HCT116 (cell line): Measurements from ENCODE around the gene LEPR. TPM values are rescaled to one million over a fixed set of nuclear protein-coding genes. Genes with fewer than 3 reads are reported as not detected.

Source experiments
- ATAC-seq: fragments of 200-7000 bp; cut with Tn5 transposase; 2 replicates; pipeline ENCODE4 v1.9.1; 2020; ENCODE audit warnings: mild to moderate bottlenecking, moderate library complexity
- BruUV-seq: library from RNA; stranded (reverse); fragments of 400-500 nt; replicated peaks from 2 replicates; lab custom pipeline; 2021; lab: Mats Ljungman, UMichigan
- CTCF ChIA-PET: fragments of 300-600 bp; sonication (Branson Sonifier 250); formaldehyde crosslinking; loops from one replicate; lab custom pipeline; 2021; ENCODE audit warnings: antibody characterized with exemption; lab: Charles Lee
- POLR2A ChIA-PET: fragments of 300-600, 350-600 bp; sonication (Branson Sonifier 250); formaldehyde crosslinking; loops from one replicate; lab custom pipeline; 2021; ENCODE audit warnings: antibody characterized with exemption; lab: Charles Lee
- RAD21 ChIA-PET, 2 experiments: fragments of 300-600 bp; sonication (Branson Sonifier 250); formaldehyde crosslinking; loops; one replicate each; lab custom pipeline; 2023; ENCODE audit warnings: low total read pairs in 2 of 2; ENCODE audit not compliant: uncharacterized antibody in 2 of 2, unreplicated experiment in 2 of 2, low non-redundant PET in 1 of 2; lab: Charles Lee
- DNase-seq: peaks from one replicate; pipeline ENCODE4 v3.0.0-alpha.2; 2010; ENCODE audit warnings: low read depth, low spot score
- H2AFZ ChIP-seq: fragments of 200-600 bp; shearing (Covaris generic), sonication (generic); 2 replicates; pipeline ENCODE4 v1.6.1; 2017; ENCODE audit warnings: low read depth, mixed run types, mixed read lengths, antibody characterized with exemption, low read length; ENCODE audit not compliant: poor library complexity, severe bottlenecking
- H3K27ac ChIP-seq: 2 replicates; pipeline ENCODE4 v1.5.1; 2012; ENCODE audit warnings: low read depth, low read length
- H3K27me3 ChIP-seq: fragments of 200-600 bp; sonication (generic); 2 replicates; pipeline ENCODE4 v1.6.1; 2016; ENCODE audit warnings: mixed run types, low read length, mixed read lengths; ENCODE audit not compliant: insufficient read depth
- H3K36me3 ChIP-seq, 2 experiments: fragments of 200-500 bp in 1 of 2; fragments of 200-600 bp in 1 of 2; sonication (Bioruptor generic) in 1 of 2; sonication (generic) in 1 of 2; 2 replicates each; pipeline versions ENCODE4 v1.5.1 to v1.6.1; 2014 to 2016; ENCODE audit warnings: low read length in 2 of 2, inconsistent platforms in 1 of 2, mixed read lengths in 1 of 2, mixed run types in 1 of 2; ENCODE audit not compliant: insufficient read depth in 2 of 2, control insufficient read depth in 1 of 2
- H3K4me1 ChIP-seq, 2 experiments: fragments of 200-600 bp in 1 of 2; sonication (generic) in 1 of 2; 2 replicates each; pipeline versions ENCODE4 v1.5.1 to v1.6.1; 2012 to 2017; ENCODE audit warnings: low read length in 2 of 2, inconsistent platforms in 1 of 2, mild to moderate bottlenecking in 1 of 2, mixed read lengths in 1 of 2, mixed run types in 1 of 2, moderate library complexity in 1 of 2; ENCODE audit not compliant: insufficient read depth in 2 of 2, control insufficient read depth in 1 of 2
- H3K4me2 ChIP-seq: fragments of 200-600 bp; sonication (generic); 2 replicates; pipeline ENCODE4 v1.6.1; 2017; ENCODE audit warnings: mixed run types, low read length, mixed read lengths
- H3K4me3 ChIP-seq, 2 experiments: fragments of 200-600 bp in 1 of 2; sonication (generic) in 1 of 2; replicated peaks in 1 of 2; 2 replicates each; pipeline ENCODE4 v1.5.1; 2011 to 2016; ENCODE audit warnings: low read length in 2 of 2, control low read depth in 1 of 2, low read depth in 1 of 2, mild to moderate bottlenecking in 1 of 2, mixed read lengths in 1 of 2, mixed run types in 1 of 2
- H3K79me2 ChIP-seq: fragments of 200-600 bp; sonication (generic); 2 replicates; pipeline ENCODE4 v1.6.1; 2017; ENCODE audit warnings: mild to moderate bottlenecking, mixed run types, low read length, moderate library complexity, mixed read lengths; ENCODE audit not compliant: insufficient read depth
- H3K9ac ChIP-seq: fragments of 200-600 bp; sonication (generic); 2 replicates; pipeline ENCODE4 v1.6.1; 2016; ENCODE audit warnings: low read length, mixed read lengths
- H3K9me2 ChIP-seq: fragments of 200-600 bp; sonication (generic), shearing (Covaris generic); 2 replicates; pipeline ENCODE4 v1.6.1; 2017; ENCODE audit warnings: mixed run types, mild to moderate bottlenecking, moderate library complexity; ENCODE audit not compliant: insufficient read depth
- H3K9me3 ChIP-seq, 2 experiments: fragments of 200-500 bp in 1 of 2; fragments of 200-600 bp in 1 of 2; sonication (Bioruptor generic) in 1 of 2; sonication (generic) in 1 of 2; 2 replicates each; pipeline ENCODE4 v1.6.1; 2014 to 2017; ENCODE audit warnings: low read length in 2 of 2, mixed read lengths in 2 of 2, inconsistent platforms in 1 of 2, low read depth in 1 of 2, mild to moderate bottlenecking in 1 of 2, mixed run types in 1 of 2, moderate library complexity in 1 of 2; ENCODE audit not compliant: control insufficient read depth in 1 of 2, insufficient read depth in 1 of 2
- H4K20me1 ChIP-seq: fragments of 200-600 bp; sonication (generic), shearing (Covaris generic); 2 replicates; pipeline ENCODE4 v1.6.1; 2017; ENCODE audit warnings: mixed run types, mild to moderate bottlenecking, moderate library complexity; ENCODE audit not compliant: insufficient read depth
- CBX3 ChIP-seq: IDR thresholded peaks from 2 replicates; pipeline ENCODE4 v1.6.1; 2012; ENCODE audit warnings: low read depth
- CEBPB ChIP-seq: IDR thresholded peaks from 2 replicates; pipeline ENCODE4 v1.6.1; 2012; ENCODE audit warnings: low read depth
- EZH2 ChIP-seq: fragments of 200-600 bp; sonication (generic); IDR thresholded peaks from 2 replicates; pipeline ENCODE4 v1.6.1; 2017; ENCODE audit warnings: antibody characterized with exemption, mixed run types
- EZH2phosphoT487 ChIP-seq: fragments of 200-600 bp; IDR thresholded peaks from 2 replicates; pipeline ENCODE4 v1.6.1; 2018; ENCODE audit warnings: antibody characterized with exemption, borderline replicate concordance
- FOSL1 ChIP-seq: IDR thresholded peaks from 2 replicates; pipeline ENCODE4 v1.6.1; 2012; ENCODE audit warnings: low read depth
- JUND ChIP-seq: IDR thresholded peaks from 2 replicates; pipeline ENCODE4 v1.6.1; 2012
- MAX ChIP-seq: IDR thresholded peaks from 2 replicates; pipeline ENCODE4 v1.6.1; 2012
- POLR2A ChIP-seq: IDR thresholded peaks from 2 replicates; pipeline ENCODE4 v1.7.0; 2011; ENCODE audit warnings: borderline replicate concordance; ENCODE audit not compliant: insufficient read depth, insufficient read length; ENCODE audit errors: extremely low read depth
- SP1 ChIP-seq: IDR thresholded peaks from 2 replicates; pipeline ENCODE4 v1.6.1; 2012; ENCODE audit warnings: low read depth
- TCF7L2 ChIP-seq: IDR thresholded peaks from 2 replicates; pipeline ENCODE4 v1.7.0; 2011; ENCODE audit warnings: borderline replicate concordance, inconsistent platforms; ENCODE audit not compliant: insufficient read depth, insufficient read length; ENCODE audit errors: extremely low read depth
- intact Hi-C: fragments of 100-400 bp; cut with micrococcal nuclease; formaldehyde crosslinking; loops from 2 replicates; pipeline ENCODE4 v1.10.0; 2022
- total RNA-seq: library from RNA; stranded (reverse); gene quantifications from one replicate; pipeline ENCODE4 v1.2.1, GENCODE V29; 2021; ENCODE audit not compliant: unreplicated experiment

The LEPR gene
- total RNA-seq, 1 experiment from 2014 or later = 6.0 TPM

- ChIA-PET POLR2A (no interaction called here), RAD21 (no interaction called here)
- H3K36me3 ChIP-seq = no peaks in the 10 kb centered on the region
- TF ChIP-seq EZH2 (no peak), TCF7L2 (no peak), MAX (no peak)
- TF ChIP-seq, all 23 proteins: peak for 0
- Histone ChIP-seq H3K9ac (no peak overlapping the region), H3K9me2 (no peaks in the 10 kb centered on the region), H3K79me2 (no peaks in the 10 kb centered on the region), H3K4me3 (no peak overlapping the region), H2AFZ (no peak overlapping the region), H3K9me3 (no peaks in the 10 kb centered on the region), H3K4me2 (no peak overlapping the region), H3K27me3 (no peaks in the 10 kb centered on the region), H4K20me1 (no peaks in the 10 kb centered on the region), H3K27ac (no peak overlapping the region), H3K4me1 (no peaks in the 10 kb centered on the region)
- CTCF ChIA-PET = no interaction called here
- ATAC-seq (no peak), DNase-seq (no peak)
- intact Hi-C loops = no loop called here
- BruUV-seq = no TSS peak
Observed at GRCh38 chr1:65407877-65408276, 12.6 kb upstream of the LEPR start.

DNA sequence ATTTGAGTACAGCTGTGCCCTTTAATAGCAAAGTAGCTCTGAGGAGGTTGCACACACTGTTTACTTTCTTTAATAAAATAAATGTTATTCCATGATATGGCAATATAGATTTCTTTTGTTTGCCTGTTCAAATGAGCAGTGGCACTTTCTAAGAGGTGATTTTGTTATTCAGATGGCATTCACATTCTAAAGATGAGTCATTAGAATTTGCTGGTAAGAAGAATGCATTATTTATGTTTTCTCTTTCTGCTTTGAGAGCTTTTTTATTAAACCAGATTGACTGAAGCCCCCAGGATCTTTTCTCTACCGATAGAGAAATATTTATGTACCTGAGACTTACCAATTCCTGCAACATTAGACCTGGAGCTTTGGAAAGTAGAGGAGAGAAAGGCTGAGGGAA is 11.2 kb upstream of the LEPR start:
- CTCF ChIA-PET = no interaction called here
- Histone ChIP-seq H3K79me2 (no peaks in the 10 kb centered on the region), H3K9me3 (no peaks in the 10 kb centered on the region), H3K27ac (no peak overlapping the region), H3K4me1 (no peaks in the 10 kb centered on the region), H3K9ac (no peak overlapping the region), H3K27me3 (no peaks in the 10 kb centered on the region), H3K4me2 (no peak overlapping the region), H4K20me1 (no peaks in the 10 kb centered on the region), H2AFZ (no peak overlapping the region), H3K4me3 (no peak overlapping the region), H3K9me2 (no peaks in the 10 kb centered on the region), H3K36me3 (no peaks in the 10 kb centered on the region)
- RAD21 ChIA-PET = no interaction called here
- TF ChIP-seq POLR2A = no peak
- no peak for TF ChIP-seq JUND
- no peak for TF ChIP-seq FOSL1
- TF ChIP-seq CBX3 = no peak
- no peak for TF ChIP-seq SP1
- no peak for TF ChIP-seq EZH2phosphoT487
- TF ChIP-seq EZH2 = no peak
- TF ChIP-seq CEBPB = no peak
- intact Hi-C loops = no loop called here
- POLR2A ChIA-PET = no interaction called here
- ATAC-seq = no peak
- BruUV-seq = no TSS peak
- no peak for DNase-seq
